ENCODE results near the gene MOV10.

The MOV10 gene

DNA sequence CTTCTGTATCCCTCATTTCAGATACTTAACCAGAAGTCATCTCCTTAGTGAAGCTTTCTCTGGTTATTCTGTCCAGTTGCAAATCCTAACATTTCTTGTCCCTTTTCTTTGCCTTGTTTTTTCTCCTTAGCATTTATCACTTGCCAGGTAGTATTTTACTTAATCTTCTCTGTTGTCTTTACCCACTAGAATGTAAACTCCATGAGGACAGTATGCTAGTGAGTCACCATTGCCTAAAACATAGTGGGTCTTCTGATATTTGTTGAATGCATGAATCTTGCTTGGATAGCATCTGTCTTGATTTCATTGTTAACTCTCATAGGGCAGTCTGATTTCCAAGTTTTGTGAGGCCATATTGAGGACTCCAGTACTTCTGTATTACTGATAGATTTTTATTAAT, 45.2 kb upstream of the MOV10 start:
- Histone ChIP-seq H3K36me3 (peaks cover 16% of the 10 kb centered on the region), H3K27me3 (no peaks in the 10 kb centered on the region), H3K4me3 (ENCODE audit: low read depth, low read length) (no peak overlapping the region), H3K9me3 (no peaks in the 10 kb centered on the region), H3K4me1 (no peaks in the 10 kb centered on the region)
- no peak for DNase-seq
- TF ChIP-seq, protein P1, sequence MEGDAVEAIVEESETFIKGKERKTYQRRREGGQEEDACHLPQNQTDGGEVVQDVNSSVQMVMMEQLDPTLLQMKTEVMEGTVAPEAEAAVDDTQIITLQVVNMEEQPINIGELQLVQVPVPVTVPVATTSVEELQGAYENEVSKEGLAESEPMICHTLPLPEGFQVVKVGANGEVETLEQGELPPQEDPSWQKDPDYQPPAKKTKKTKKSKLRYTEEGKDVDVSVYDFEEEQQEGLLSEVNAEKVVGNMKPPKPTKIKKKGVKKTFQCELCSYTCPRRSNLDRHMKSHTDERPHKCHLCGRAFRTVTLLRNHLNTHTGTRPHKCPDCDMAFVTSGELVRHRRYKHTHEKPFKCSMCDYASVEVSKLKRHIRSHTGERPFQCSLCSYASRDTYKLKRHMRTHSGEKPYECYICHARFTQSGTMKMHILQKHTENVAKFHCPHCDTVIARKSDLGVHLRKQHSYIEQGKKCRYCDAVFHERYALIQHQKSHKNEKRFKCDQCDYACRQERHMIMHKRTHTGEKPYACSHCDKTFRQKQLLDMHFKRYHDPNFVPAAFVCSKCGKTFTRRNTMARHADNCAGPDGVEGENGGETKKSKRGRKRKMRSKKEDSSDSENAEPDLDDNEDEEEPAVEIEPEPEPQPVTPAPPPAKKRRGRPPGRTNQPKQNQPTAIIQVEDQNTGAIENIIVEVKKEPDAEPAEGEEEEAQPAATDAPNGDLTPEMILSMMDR (IDR thresholded peaks at IDR 0.05; ENCODE audit: low read depth, low read length), result no peak

DNA sequence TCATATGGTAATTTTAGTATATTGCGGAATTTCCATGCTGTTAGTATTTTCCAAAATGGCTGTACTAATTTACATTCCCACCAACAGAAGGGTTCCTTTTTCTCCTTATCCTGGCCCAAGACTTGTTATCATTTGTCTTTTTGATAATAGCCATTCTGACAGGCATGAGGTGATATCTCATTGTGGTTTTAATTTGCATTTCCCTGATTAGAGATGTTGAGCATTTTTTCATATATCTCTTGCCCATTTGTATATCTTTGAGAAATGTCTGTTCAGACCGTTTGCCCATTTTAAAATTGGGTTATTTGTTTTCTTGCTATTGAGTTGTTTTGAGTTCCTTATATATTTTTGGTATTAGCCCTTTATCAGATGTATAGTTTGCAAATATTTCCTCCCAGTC, 40.8 kb upstream of the MOV10 start:
- TF ChIP-seq, protein P1 (IDR thresholded peaks at IDR 0.05; ENCODE audit: low read depth, low read length), result no peak
- no peaks in the 10 kb centered on the region for H3K27me3 ChIP-seq
- H3K4me3 ChIP-seq (ENCODE audit: low read depth, low read length), result no peak overlapping the region
- H3K36me3 ChIP-seq, result peaks cover 10% of the 10 kb centered on the region
- DNase-seq, result no peak
- H3K4me1 ChIP-seq, result 0 out of 2 replicates have a peak, but pooled peaks cover 8% of the 10 kb centered on the region
- no peaks in the 10 kb centered on the region for H3K9me3 ChIP-seq

DNA sequence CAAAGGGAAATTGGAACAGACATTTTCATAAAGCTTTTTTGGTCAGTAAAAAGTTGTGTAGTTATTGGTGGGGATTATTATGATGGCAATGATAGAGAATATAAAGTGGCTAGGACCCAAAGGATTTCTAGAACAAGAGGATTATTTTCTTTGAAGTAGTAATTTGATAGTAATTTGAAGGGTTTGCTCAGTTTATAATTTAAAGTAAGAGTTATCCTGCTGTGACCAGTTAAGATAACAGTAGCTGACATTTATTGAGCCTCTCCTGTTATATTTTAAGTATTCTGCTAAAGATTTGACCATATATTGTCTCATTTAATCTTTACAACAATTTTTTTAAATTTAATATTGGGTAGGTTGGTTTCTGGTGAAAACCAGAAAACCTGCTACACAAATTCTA, 40.1 kb upstream of the MOV10 start:
- Histone ChIP-seq H3K4me1 (0 out of 2 replicates have a peak, but pooled peaks cover 8% of the 10 kb centered on the region), H3K9me3 (no peaks in the 10 kb centered on the region), H3K4me3 (ENCODE audit: low read depth, low read length) (no peak overlapping the region), H3K36me3 (peaks cover 10% of the 10 kb centered on the region), H3K27me3 (no peaks in the 10 kb centered on the region)
- no peak for DNase-seq
- TF ChIP-seq, protein P1 (IDR thresholded peaks at IDR 0.05; ENCODE audit: low read depth, low read length), result no peak

DNA sequence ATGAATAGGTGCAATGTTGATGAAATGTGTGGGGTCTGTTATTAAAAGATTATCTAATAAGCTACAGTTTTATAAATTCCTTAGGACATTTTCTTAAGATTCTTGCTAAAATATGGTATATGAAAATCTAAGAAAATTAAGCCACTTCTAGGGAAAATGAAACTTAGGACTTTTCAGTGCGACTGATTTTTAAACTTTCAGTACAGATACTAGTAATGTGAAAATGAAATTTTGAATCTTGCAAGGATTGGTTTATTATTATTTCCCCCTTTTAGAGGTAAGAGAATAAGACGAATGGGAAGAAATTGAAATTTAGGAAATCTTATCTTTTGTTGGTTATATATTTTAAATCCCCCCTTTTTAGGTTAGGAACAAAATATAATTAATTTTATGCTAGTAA, 38.4 kb upstream of the MOV10 start:
- Histone ChIP-seq H3K4me1 (0 out of 2 replicates have a peak, but pooled peaks cover 8% of the 10 kb centered on the region), H3K4me3 (ENCODE audit: low read depth, low read length) (no peak overlapping the region), H3K36me3 (peaks cover 6% of the 10 kb centered on the region; the same call in 1 of the 2 replicates), H3K27me3 (no peaks in the 10 kb centered on the region), H3K9me3 (no peaks in the 10 kb centered on the region)
- no peak for DNase-seq
- TF ChIP-seq, protein P1 (IDR thresholded peaks at IDR 0.05; ENCODE audit: low read depth, low read length), result no peak

DNA sequence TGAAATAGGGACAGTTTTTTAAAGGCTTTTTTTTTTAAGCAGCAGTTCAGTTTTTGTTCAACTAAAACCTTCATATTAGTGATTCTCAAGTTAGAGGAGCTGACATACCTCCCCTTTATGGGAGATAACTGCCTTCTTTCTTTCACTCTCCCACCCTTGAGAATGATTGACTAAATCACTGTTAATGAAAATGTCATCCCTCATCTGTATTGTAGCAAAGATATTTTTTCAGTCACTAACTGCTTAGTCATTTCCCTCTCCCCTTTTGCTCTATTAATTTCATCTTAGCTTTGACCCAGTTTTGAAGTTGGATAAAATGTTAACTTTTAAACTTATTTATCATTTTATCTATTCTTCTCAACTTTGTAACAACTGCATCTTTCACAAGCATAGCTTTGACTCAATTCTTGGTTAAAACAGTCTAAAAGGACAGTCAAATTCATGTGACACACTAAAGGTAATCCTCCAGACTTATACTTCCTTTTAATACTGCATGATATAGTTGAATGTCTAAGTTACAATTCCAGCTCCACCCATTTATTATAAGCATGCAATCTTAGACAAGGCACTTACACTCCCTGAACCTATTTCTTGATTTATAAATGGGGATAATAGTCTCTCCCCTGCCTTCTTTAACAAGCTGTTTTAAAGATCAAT, 37.7 kb upstream of the MOV10 start:
- Histone ChIP-seq H3K27me3 (no peaks in the 10 kb centered on the region), H3K36me3 (peaks cover 6% of the 10 kb centered on the region; the same call in 1 of the 2 replicates), H3K4me3 (ENCODE audit: low read depth, low read length) (no peak overlapping the region), H3K9me3 (no peaks in the 10 kb centered on the region), H3K4me1 (0 out of 2 replicates have a peak, but pooled peaks cover 8% of the 10 kb centered on the region)
- DNase-seq, result no peak
- TF ChIP-seq, protein P1 (IDR thresholded peaks at IDR 0.05; ENCODE audit: low read depth, low read length), result no peak
